ENCODE measurements around the gene ADARB2.

- no peak for TF ChIP-seq CTCF (IDR thresholded peaks at IDR 0.05)
- no peak for TF ChIP-seq POLR2A (IDR thresholded peaks at IDR 0.05)
These were observed 51.4 kb downstream of the ADARB2 start for GRCh38 chr10:1685699-1686490.
